Ovary (tissue), 9 donors: ENCODE results near the gene LOXL1. TPM values are rescaled to one million over a fixed set of nuclear protein-coding genes. Genes with fewer than 3 reads are reported as not detected.

Experiments
- DNase-seq, 5 donors: peaks; one replicate each; pipeline ENCODE4 v3.0.0-alpha.2; 2019 to 2020
- H3K27ac ChIP-seq, 2 donors: fragments of 200-600 bp; one replicate each; pipeline versions ENCODE4 v1.5.1 to v1.8.0; 2019 to 2022
- H3K27me3 ChIP-seq: fragments of 200-600 bp; one replicate; pipeline ENCODE4 v1.8.0; 2022
- H3K36me3 ChIP-seq: fragments of 200-600 bp; sonication (generic); one replicate; pipeline ENCODE4 v1.5.1; 2019
- H3K4me1 ChIP-seq: one replicate; pipeline ENCODE4 v1.8.1; 2013; ENCODE audit warnings: mild to moderate bottlenecking, moderate library complexity; ENCODE audit not compliant: insufficient read depth
- H3K4me3 ChIP-seq: fragments of 200-600 bp; sonication (generic); one replicate; pipeline ENCODE4 v1.5.1; 2017
- H3K9me3 ChIP-seq, 2 donors: fragments of 200-600 bp in 1 of 2; sonication (generic) in 1 of 2; one replicate each; pipeline versions ENCODE4 v1.5.1 to v1.8.1; 2013 to 2019; ENCODE audit warnings: mild to moderate bottlenecking in 1 of 2, moderate library complexity in 1 of 2
- CTCF ChIP-seq, 3 donors: fragments of 450-650 bp in 2 of 3; fragments of 200-600 bp in 1 of 3; IDR thresholded peaks; one replicate each; pipeline versions ENCODE4 v1.5.1 to v1.8.0; 2016 to 2022; ENCODE audit warnings: antibody characterized with exemption in 3 of 3, mild to moderate bottlenecking in 1 of 3
- EP300 ChIP-seq: sonication (generic); formaldehyde crosslinking; IDR thresholded peaks from one replicate; pipeline ENCODE4 v1.6.1; 2017; ENCODE audit warnings: antibody characterized with exemption
- POLR2A ChIP-seq: fragments of 450-650 bp; IDR thresholded peaks from one replicate; pipeline ENCODE4 v1.6.1; 2017; ENCODE audit warnings: antibody characterized with exemption, mild to moderate bottlenecking, moderate library complexity
- WGBS, 3 donors: extraction: QIAGEN DNeasy Blood & Tissue Kit in 1 of 3; methylation state at CpG; one replicate each; pipeline versions ENCODE4 v1.1.5 to v1.1.7; 2013 to 2017; 5-methylcytosine and 5-hydroxymethylcytosine counted together
- intact Hi-C, 4 donors: fragments of 100-400 bp; cut with DNase I; formaldehyde crosslinking; loops; one replicate each; pipeline versions ENCODE4 v1.11.0 to v1.15.1; 2022 to 2023
- polyA plus RNA-seq, 2 donors: library from polyadenylated mRNA; stranded (reverse); fragments of 200-250 nt in 1 of 2; fragments of 350-450 nt in 1 of 2; fragmentation: Illumina TruSeq in 1 of 2; extraction: RNeasy Lipid Tissue Mini Kit (QIAGEN cat#74804) in 1 of 2; gene quantifications; one replicate each; pipeline ENCODE4 v1.2.3, GENCODE V29; 2013 to 2014
- total RNA-seq, 7 donors: library from RNA; depleted of rRNA in 2 of 7; stranded (reverse); fragments of >200 nt in 2 of 7; fragmentation: NEBNext Ultra II Directional in 3 of 7; extraction: Animal tissue kit (Norgen Biotek cat#: 25700) in 3 of 7; gene quantifications; one replicate each; pipeline versions ENCODE4 v1.1.0 to v1.2.4, GENCODE V29; 2016 to 2023
- donor health status: DM: no; HTN: no; CAD: no; lungs with moderate emphysema.
- donor health status: DM: no; HTN: no; CAD: no.
- donor health status: Bipolar disorder and iron deficiency.
- donor health status: DM: yes; HTN: yes; CAD: no.
- donor health status: DM: no; HTN: no; CAD: no.
- donor health status: DM: yes; HTN: yes; CAD: no.

LOXL1 gene
- total and polyA plus RNA-seq, 9 donors = 10.1 to 33.8 (median 17.7) TPM

GRCh38 chr15:73955861-73956742 is 29.8 kb downstream of the LOXL1 start:
- peak in 2 of 5 donors; percentile 15 to 31 for DNase-seq
- WGBS, 3 donors = 66 to 80% (median 74%) methylated on average over 12 of the region's 12 CpGs
- Histone ChIP-seq H3K4me1 (peaks cover 12% of the 10 kb centered on the region), H3K4me3 (no peak overlapping the region), H3K36me3 (no peaks in the 10 kb centered on the region), H3K9me3 (no peaks in the 10 kb centered on the region), H3K27ac (no peak overlapping the region), H3K27me3 (no peaks in the 10 kb centered on the region)
- TF ChIP-seq CTCF (IDR thresholded peaks at IDR 0.05) (no peak), POLR2A (no peak), EP300 (no peak)
- intact Hi-C loops = loop anchor here in 2 of 4 donors (10.0 kb wide), 2 partner anchors 349 to 359 kb away; no protein-coding TSS in a partner anchor

GRCh38 chr15:73956743-73957135 is 30.5 kb downstream of the LOXL1 start:
- TF ChIP-seq CTCF (IDR thresholded peaks at IDR 0.05) (no peak), EP300 (no peak), POLR2A (no peak)
- peak in 3 of 5 donors; percentile 23 to 41 (median 38) for DNase-seq

GRCh38 chr15:73957276-73957675 is 31.0 kb downstream of the LOXL1 start:
- Histone ChIP-seq H3K27ac (no peak overlapping the region), H3K9me3 (no peaks in the 10 kb centered on the region), H3K4me1 (peaks cover 5% of the 10 kb centered on the region), H3K27me3 (no peaks in the 10 kb centered on the region), H3K4me3 (no peak overlapping the region), H3K36me3 (no peaks in the 10 kb centered on the region)
- intact Hi-C loops = loop anchor here in 2 of 4 donors (10.0 kb wide), 2 partner anchors 348 to 358 kb away; no protein-coding TSS in a partner anchor
- TF ChIP-seq EP300 (no peak), POLR2A (no peak), CTCF (IDR thresholded peaks at IDR 0.05) (no peak)
- DNase-seq = peak in 3 of 5 donors; percentile 15 to 26 (median 21)
- 79 to 90% (median 80%) methylated on average over 8 of the region's 8 CpGs for WGBS, 3 donors

More at GRCh38 chr15:73956743-73957135, 30.5 kb downstream of the LOXL1 start:
- peaks cover 9% of the 10 kb centered on the region for H3K4me1 ChIP-seq
- no peaks in the 10 kb centered on the region for H3K9me3 ChIP-seq
- no peaks in the 10 kb centered on the region for H3K27me3 ChIP-seq
- H3K36me3 ChIP-seq = no peaks in the 10 kb centered on the region
- H3K27ac ChIP-seq = no peak overlapping the region
- WGBS, 3 donors = 18 to 41% (median 20%) methylated on average over 9 of the region's 9 CpGs
- intact Hi-C loops = loop anchor here in 2 of 4 donors (10.0 kb wide), 2 partner anchors 348 to 358 kb away; no protein-coding TSS in a partner anchor
- no peak overlapping the region for H3K4me3 ChIP-seq

- TF ChIP-seq CTCF (IDR thresholded peaks at IDR 0.05) = no peak
- no peak for TF ChIP-seq EP300
- TF ChIP-seq POLR2A = no peak
- Histone ChIP-seq H3K36me3 (no peaks in the 10 kb centered on the region), H3K9me3 (no peaks in the 10 kb centered on the region), H3K4me1 (no peaks in the 10 kb centered on the region), H3K4me3 (no peak overlapping the region), H3K27ac (no peak overlapping the region), H3K27me3 (no peaks in the 10 kb centered on the region)
- 82 to 83% (median 82%) methylated on average over 2 of the region's 2 CpGs for WGBS, 3 donors
- DNase-seq = no peak
- intact Hi-C loops = loop anchor here in 2 of 4 donors (10.0 kb wide), 2 partner anchors 347 to 357 kb away; no protein-coding TSS in a partner anchor
These were observed 31.5 kb downstream of the LOXL1 start for GRCh38 chr15:73957785-73958184.
